IPS-18c (cell line): Measurements from ENCODE around the gene SF3A2.
"Not testable (repeated sequence)": the region's sequence is repeated elsewhere in the genome, so short reads cannot be mapped to it uniquely, and the experiment has no call there.

ENCODE experiments used
- H3K4me3 ChIP-seq: 2 replicates; pipeline ENCODE4 v1.7.0; 2013; ENCODE audit warnings: low read depth, mild to moderate bottlenecking, low read length, moderate library complexity; ENCODE audit not compliant: insufficient read depth
- H3K9me3 ChIP-seq: one replicate; pipeline ENCODE4 v1.6.1; 2013; ENCODE audit warnings: mild to moderate bottlenecking, low read length, moderate library complexity; ENCODE audit not compliant: control insufficient read depth, insufficient read depth

Gene SF3A2

DNA sequence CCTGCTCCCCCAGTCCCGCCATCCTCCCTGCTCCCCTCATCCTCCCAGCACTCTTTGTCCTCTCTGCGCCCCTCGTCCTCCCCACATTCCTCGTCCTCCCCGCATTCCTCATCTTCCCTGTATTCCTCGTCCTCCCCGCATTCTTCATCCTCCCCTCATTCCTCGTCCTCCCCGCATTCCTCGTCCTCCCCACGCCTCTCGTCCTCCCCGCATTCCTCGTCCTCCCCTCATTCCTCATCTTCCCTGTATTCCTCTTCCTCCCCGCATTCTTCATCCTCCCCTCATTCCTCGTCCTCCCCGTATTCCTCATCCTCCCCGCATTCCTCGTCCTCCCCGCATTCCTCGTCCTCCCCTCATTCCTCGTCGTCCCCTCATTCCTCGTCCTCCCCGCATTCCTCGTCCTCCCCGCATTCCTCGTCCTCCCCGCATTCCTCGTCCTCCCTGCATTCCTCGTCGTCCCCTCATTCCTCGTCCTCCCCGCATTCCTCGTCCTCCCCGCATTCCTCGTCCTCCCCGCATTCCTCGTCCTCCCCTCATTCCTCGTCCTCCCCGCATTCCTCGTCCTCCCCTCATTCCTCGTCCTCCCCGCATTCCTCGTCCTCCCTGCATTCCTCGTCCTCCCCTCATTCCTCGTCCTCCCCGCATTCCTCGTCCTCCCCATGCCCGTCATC is 35.9 kb upstream of the SF3A2 start:
- H3K4me3 ChIP-seq, H3K9me3 ChIP-seq: not testable (repeated sequence)

- Histone ChIP-seq H3K4me3 (no peak overlapping the region), H3K9me3 (peaks cover 2% of the 10 kb centered on the region)
These were observed 35.0 kb upstream of the SF3A2 start for GRCh38 chr19:2201473-2202148.

- peaks cover 2% of the 10 kb centered on the region for H3K9me3 ChIP-seq
- no peak overlapping the region for H3K4me3 ChIP-seq
These were observed 34.3 kb upstream of the SF3A2 start for GRCh38 chr19:2202366-2202765.

DNA sequence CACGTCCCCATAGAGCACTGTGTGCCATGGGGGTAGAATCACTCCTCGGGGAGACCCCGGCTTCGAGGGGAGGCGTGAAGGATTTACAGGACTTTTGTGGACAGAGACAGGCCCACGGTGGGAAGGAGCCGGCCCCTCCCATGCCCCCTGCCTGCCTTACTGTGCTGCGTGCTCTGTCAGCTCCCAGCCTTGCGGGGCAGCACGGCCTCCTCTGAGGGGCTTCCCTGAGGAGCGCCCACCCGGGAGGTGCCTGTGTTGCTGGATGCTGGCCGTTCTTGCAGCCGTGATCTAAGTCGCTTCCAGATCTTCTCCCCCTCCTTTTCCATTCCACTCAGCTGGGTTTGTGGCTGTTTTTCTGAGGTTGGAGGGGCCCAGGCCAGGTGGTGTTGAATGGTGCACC is 29.6 kb upstream of the SF3A2 start:
- Histone ChIP-seq H3K4me3 (no peak overlapping the region), H3K9me3 (peaks cover 2% of the 10 kb centered on the region)

- Histone ChIP-seq H3K9me3 (peaks cover 5% of the 10 kb centered on the region), H3K4me3 (no peak overlapping the region)
These were observed 28.4 kb upstream of the SF3A2 start for GRCh38 chr19:2207991-2208860.

DNA sequence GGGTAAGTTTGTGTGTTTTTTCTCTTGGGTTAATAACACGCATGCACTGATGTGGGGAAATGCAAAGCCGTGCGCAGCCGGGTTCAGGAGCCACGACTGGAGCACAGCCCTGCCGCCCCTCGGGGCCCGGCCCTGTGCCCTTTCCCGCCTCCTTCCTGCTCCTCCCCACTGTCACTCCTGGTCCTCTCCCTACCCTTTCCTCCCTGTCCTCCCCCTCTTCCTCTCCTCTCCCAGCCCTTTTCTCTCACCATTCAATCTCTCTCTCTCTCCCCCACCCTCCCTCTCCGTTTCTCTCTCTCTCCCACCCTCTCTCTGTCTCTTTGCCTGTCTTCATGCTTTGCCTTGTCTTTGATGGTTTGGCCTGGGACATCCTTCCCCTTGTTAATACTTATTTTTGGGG is 27.6 kb upstream of the SF3A2 start:
- peaks cover 5% of the 10 kb centered on the region for H3K9me3 ChIP-seq
- no peak overlapping the region for H3K4me3 ChIP-seq

DNA sequence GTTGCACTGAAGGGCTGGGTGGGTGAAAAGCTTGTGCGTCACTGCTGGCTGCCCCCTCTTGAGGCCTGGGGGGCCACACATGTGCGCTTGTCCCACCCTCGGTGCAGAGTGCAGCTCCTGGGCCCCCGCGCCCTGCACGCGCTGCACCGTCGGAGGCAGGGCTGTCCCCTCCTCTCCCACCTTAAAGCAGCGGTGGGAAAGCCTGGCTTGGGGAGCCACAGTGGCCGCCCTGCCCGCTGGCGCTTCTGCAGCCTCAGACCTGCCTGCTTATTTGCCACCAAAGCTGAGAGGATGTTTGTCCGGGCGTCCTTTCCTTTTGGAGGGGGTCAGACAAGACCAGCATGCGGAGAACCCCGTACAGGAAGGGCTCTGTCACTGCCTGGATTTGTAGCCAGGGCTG is 27.2 kb upstream of the SF3A2 start:
- H3K4me3 ChIP-seq: no peak overlapping the region
- peaks cover 5% of the 10 kb centered on the region for H3K9me3 ChIP-seq

GRCh38 chr19:2210206-2210605 is 26.4 kb upstream of the SF3A2 start:
- peaks cover 3% of the 10 kb centered on the region for H3K9me3 ChIP-seq
- H3K4me3 ChIP-seq: no peak overlapping the region

- Histone ChIP-seq H3K4me3 (no peak overlapping the region), H3K9me3 (peaks cover 3% of the 10 kb centered on the region)
These were observed 25.5 kb upstream of the SF3A2 start for GRCh38 chr19:2210987-2211740.

DNA sequence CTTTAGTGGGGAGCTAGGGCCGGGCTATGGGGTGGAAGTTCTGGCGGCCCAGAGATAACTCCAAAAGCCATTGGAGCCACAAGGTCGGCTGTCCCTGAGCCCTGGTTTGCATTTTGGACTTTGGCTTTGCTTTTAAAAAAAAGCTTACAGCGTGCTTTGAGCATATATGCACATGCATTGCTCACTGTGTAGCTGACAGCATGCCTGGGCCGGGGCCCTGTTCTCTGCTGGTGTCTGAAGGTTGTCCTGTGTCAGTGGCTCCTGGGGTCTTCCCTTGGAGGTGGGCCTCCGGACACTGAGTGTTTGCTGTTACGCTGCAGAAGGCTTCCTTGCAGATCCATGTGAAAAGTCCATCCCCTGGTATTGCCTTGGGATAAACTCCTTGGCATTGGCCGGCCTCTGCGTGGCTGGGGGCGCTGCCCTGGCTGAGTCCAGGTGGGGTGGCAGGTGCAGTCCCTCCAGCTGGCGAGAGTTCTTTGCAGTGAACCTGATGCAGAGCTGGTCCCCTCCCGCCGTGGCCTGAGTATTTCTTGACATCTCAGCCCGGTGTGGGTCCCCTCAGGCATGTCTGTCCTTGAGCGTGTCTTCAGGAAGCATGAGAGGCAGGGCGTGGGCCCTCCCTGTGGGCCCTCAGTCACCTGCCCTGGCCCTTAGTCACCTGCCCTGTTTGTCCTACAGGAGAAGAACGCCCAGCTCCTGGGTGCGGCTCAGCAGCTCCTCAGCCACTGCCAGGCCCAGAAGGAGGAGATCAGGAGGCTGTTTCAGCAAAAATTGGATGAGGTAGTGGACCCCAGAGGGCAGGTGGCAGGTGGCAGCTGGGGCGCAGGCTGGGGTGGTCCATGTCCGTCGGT is 23.5 kb upstream of the SF3A2 start:
- Histone ChIP-seq H3K4me3 (no peak overlapping the region), H3K9me3 (peaks cover 3% of the 10 kb centered on the region)

DNA sequence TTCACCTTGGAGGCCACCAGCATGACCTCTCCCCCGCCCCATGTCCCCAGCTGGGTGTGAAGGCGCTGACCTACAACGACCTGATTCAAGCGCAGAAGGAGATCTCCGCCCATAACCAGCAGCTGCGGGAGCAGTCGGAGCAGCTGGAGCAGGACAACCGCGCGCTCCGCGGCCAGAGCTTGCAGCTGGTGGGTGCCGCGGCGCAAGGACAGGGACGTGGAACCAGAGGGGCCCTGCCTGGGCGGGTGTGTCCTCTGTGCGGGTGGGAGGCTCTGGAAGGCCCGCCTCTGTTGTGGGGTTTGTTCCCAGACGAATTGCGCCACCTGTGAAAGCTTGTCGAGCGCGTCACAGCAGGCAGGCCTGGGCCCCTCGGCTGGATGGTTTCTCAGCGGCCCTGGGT is 22.8 kb upstream of the SF3A2 start:
- H3K4me3 ChIP-seq: no peak overlapping the region

GRCh38 chr19:2214251-2214650 is 22.4 kb upstream of the SF3A2 start:
- Histone ChIP-seq H3K9me3 (peaks cover 3% of the 10 kb centered on the region), H3K4me3 (no peak overlapping the region)

More for the DNA sequence above, 22.8 kb upstream of the SF3A2 start:
- H3K9me3 ChIP-seq: peaks cover 3% of the 10 kb centered on the region

DNA sequence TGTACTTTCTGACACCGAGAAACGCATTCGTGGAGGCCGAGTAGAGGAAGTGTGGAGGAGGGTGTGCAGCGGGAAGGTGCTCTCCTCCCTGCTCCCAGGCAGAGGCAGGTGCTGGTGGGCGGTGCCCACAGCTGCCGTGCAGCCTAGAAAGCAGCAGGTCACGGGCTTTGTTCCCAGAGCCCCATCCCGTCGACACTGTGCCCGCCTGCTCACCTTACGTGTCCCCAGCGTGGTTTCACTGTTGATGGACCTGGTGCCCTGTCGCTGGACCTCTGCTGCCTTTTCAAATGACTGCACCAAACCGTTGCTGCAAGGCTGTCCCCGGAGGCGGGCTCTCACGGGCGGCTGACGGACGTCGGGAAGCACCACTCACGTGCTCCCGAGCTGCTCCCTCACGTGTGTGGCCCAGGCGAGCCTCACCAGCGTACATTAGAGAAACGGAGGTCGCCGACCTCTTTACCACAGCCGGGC is 21.3 kb upstream of the SF3A2 start:
- Histone ChIP-seq H3K9me3 (peaks cover 3% of the 10 kb centered on the region), H3K4me3 (no peak overlapping the region)

DNA sequence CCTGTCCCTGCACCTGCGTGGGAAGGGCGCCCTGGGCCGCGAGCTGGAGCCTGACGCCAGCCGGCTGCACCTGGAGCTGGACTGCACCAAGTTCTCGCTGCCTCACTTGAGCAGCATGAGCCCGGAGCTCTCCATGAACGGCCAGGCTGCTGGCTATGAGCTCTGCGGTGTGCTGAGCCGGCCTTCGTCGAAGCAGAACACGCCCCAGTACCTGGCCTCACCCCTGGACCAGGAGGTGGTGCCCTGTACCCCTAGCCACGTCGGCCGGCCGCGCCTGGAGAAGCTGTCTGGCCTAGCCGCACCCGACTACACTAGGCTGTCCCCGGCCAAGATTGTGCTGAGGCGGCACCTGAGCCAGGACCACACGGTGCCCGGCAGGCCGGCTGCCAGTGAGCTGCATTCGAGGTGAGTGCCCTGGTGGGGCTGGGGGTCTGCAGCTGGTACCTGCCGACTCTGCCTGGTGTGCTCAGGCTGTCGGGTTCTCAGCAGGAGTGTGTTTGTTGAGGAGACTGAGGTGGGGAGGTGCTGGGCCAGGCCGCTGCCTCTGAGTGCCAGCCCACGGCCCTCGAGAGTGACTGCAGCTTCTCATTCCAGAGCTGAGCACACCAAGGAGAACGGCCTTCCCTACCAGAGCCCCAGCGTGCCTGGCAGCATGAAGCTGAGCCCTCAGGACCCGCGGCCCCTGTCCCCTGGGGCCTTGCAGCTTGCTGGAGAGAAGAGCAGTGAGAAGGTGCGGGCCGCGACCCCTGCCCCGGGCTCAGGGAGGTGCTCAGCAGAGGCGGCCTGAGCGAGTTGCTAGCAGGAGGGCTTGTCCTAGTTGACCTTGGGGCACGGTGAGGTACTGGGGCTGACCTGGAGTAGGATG is 20.0 kb upstream of the SF3A2 start:
- Histone ChIP-seq H3K4me3 (no peak overlapping the region), H3K9me3 (peaks cover 3% of the 10 kb centered on the region)

GRCh38 chr19:2217591-2217990 is 19.0 kb upstream of the SF3A2 start:
- Histone ChIP-seq H3K9me3 (no peaks in the 10 kb centered on the region), H3K4me3 (no peak overlapping the region)

DNA sequence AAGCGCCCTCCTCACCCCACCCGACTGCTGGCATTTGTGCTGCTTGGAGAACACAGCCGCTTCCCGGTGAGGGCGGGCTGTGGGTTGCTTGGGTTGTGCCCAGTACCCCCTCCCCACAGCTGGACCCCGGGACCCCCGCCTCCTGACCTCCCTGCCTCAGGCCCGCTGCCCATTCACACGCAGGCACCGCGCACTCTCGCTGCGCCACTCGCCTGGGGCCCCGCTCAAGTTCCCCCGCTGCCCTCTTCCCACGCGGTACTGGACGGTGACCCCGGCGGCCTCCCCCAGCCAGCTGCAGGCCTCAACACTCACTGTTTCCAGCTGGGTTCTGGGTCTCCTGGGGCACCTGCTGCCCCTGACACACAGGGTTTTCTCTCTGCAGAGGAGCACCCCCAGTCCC is 16.9 kb upstream of the SF3A2 start:
- Histone ChIP-seq H3K4me3 (no peak overlapping the region), H3K9me3 (no peaks in the 10 kb centered on the region)
